Endothelial cell of umbilical vein (primary cell): ENCODE measurements around the gene GATA6. TPM values are rescaled to one million over a fixed set of nuclear protein-coding genes. Genes with fewer than 3 reads are reported as not detected.

Source experiments
- BruUV-seq: library from RNA; stranded (reverse); fragments of 400-500 nt; replicated peaks from 2 replicates; lab custom pipeline; 2021; lab: Mats Ljungman, UMichigan
- CTCF ChIA-PET: fragments of 300-600, 350-600 bp; sonication (Branson Sonifier 250); formaldehyde crosslinking; loops from one replicate; lab custom pipeline; 2021; ENCODE audit warnings: antibody characterized with exemption, inconsistent platforms; lab: Charles Lee
- POLR2A ChIA-PET: fragments of 300-600, 350-600 bp; sonication (Branson Sonifier 250); formaldehyde crosslinking; loops from one replicate; lab custom pipeline; 2021; ENCODE audit warnings: antibody characterized with exemption, inconsistent platforms; lab: Charles Lee
- DNase-seq: peaks from one replicate; pipeline ENCODE4 v3.0.0-alpha.2; 2011; ENCODE audit warnings: low read depth, low spot score
- FAIRE-seq: peaks from 2 replicates; lab custom pipeline; 2011; peaks lifted over from hg19 to GRCh38; lab: Jason Lieb, UNC
- H2AFZ ChIP-seq: 2 replicates; pipeline ENCODE4 v1.6.0; 2012; ENCODE audit warnings: low read depth, low read length, control low read depth, inconsistent platforms
- H3K27ac ChIP-seq: 2 replicates; pipeline ENCODE4 v1.5.1; 2011; ENCODE audit warnings: low read depth, mild to moderate bottlenecking, control low read depth, low read length, moderate library complexity; ENCODE audit not compliant: insufficient read depth
- H3K27me3 ChIP-seq, 2 experiments: 2 replicates each; pipeline versions ENCODE4 v1.6.0 to v1.6.1; 2011; ENCODE audit warnings: low read length in 2 of 2, mixed read lengths in 1 of 2; ENCODE audit not compliant: control insufficient read depth in 2 of 2, insufficient read depth in 2 of 2
- H3K36me3 ChIP-seq, 2 experiments: 2 replicates in 1 of 2; 3 replicates in 1 of 2; pipeline ENCODE4 v1.5.1; 2011; ENCODE audit warnings: low read length in 2 of 2, mild to moderate bottlenecking in 1 of 2, moderate library complexity in 1 of 2; ENCODE audit not compliant: control insufficient read depth in 2 of 2, insufficient read depth in 2 of 2; ENCODE audit errors: extremely low read depth in 1 of 2
- H3K4me1 ChIP-seq: 3 replicates; pipeline ENCODE4 v1.5.1; 2011; ENCODE audit warnings: mild to moderate bottlenecking, low read length; ENCODE audit not compliant: control insufficient read depth, insufficient read depth; ENCODE audit errors: extremely low read depth
- H3K4me2 ChIP-seq: 2 replicates; pipeline ENCODE4 v1.6.1; 2011; ENCODE audit warnings: low read length, control low read depth, mixed read lengths; ENCODE audit not compliant: insufficient read depth
- H3K4me3 ChIP-seq, 3 experiments: fragments of 200-600 bp in 1 of 3; sonication (generic), shearing (Covaris generic) in 1 of 3; replicated peaks in 1 of 3; 2 replicates each; pipeline ENCODE4 v1.5.1; 2011 to 2016; ENCODE audit warnings: control low read depth in 3 of 3, low read length in 3 of 3, mild to moderate bottlenecking in 2 of 3, inconsistent platforms in 1 of 3, low read depth in 1 of 3, moderate library complexity in 1 of 3; ENCODE audit not compliant: insufficient read depth in 1 of 3
- H3K79me2 ChIP-seq: 2 replicates; pipeline ENCODE4 v1.6.0; 2012; ENCODE audit warnings: low read length, inconsistent platforms; ENCODE audit not compliant: control insufficient read depth, insufficient read depth
- H3K9ac ChIP-seq: replicated peaks from 2 replicates; pipeline ENCODE3; 2011; ENCODE audit warnings: low read length, control low read depth; ENCODE audit not compliant: insufficient read depth; ENCODE audit errors: extremely low read depth
- H3K9me1 ChIP-seq: replicated peaks from 3 replicates; pipeline ENCODE4 v1.6.0; 2011; ENCODE audit warnings: mild to moderate bottlenecking, low read length; ENCODE audit not compliant: control insufficient read depth, insufficient read depth; ENCODE audit errors: extremely low read depth
- H3K9me3 ChIP-seq: replicated peaks from 2 replicates; pipeline ENCODE4 v1.5.1; 2012; ENCODE audit warnings: low read length, inconsistent platforms; ENCODE audit not compliant: control insufficient read depth, insufficient read depth
- H4K20me1 ChIP-seq: replicated peaks from 2 replicates; pipeline ENCODE3; 2011; ENCODE audit warnings: mild to moderate bottlenecking, low read length; ENCODE audit not compliant: control insufficient read depth, insufficient read depth; ENCODE audit errors: extremely low read depth
- CTCF ChIP-seq, 2 donors: IDR thresholded peaks; 1 replicate in 1 of 2; 2 replicates in 1 of 2; pipeline ENCODE4 v1.5.1; 2011; ENCODE audit warnings: low read length in 2 of 2, mild to moderate bottlenecking in 2 of 2, moderate library complexity in 2 of 2, control low read depth in 1 of 2, inconsistent platforms in 1 of 2, low read depth in 1 of 2; ENCODE audit not compliant: insufficient read depth in 1 of 2; ENCODE audit errors: extremely low read depth in 1 of 2
- EZH2 ChIP-seq: IDR thresholded peaks from 2 replicates; pipeline ENCODE4 v1.6.1; 2012; ENCODE audit warnings: borderline replicate concordance, low read depth, mild to moderate bottlenecking, moderate library complexity, low read length, inconsistent platforms; ENCODE audit not compliant: severe bottlenecking
- FOS ChIP-seq: IDR thresholded peaks from 2 replicates; pipeline ENCODE4 v1.6.1; 2011; ENCODE audit warnings: mild to moderate bottlenecking, low read length, moderate library complexity, borderline replicate concordance; ENCODE audit not compliant: insufficient read depth
- GATA2 ChIP-seq: IDR thresholded peaks from 2 replicates; pipeline ENCODE4 v1.7.0; 2011; ENCODE audit warnings: low read depth, mild to moderate bottlenecking, moderate library complexity, mixed read lengths, low read length; ENCODE audit not compliant: insufficient read length, insufficient read depth
- JUN ChIP-seq: IDR thresholded peaks from 2 replicates; pipeline ENCODE4 v1.6.1; 2011; ENCODE audit warnings: borderline replicate concordance, low read depth; ENCODE audit not compliant: insufficient read length, insufficient read depth
- MAX ChIP-seq: IDR thresholded peaks from 2 replicates; pipeline ENCODE4 v1.6.1; 2011; ENCODE audit not compliant: insufficient read depth, insufficient read length
- MYC ChIP-seq: IDR thresholded peaks from one replicate; pipeline ENCODE4 v1.6.1; 2011; ENCODE audit warnings: mild to moderate bottlenecking, low read depth, low read length
- POLR2A ChIP-seq: IDR thresholded peaks from 2 replicates; pipeline ENCODE4 v1.6.1; 2012; ENCODE audit warnings: low read depth, mild to moderate bottlenecking, control low read depth, low read length
- POLR2AphosphoS5 ChIP-seq: IDR thresholded peaks from 2 replicates; pipeline ENCODE4 v1.6.1; 2012; ENCODE audit warnings: low read depth, mild to moderate bottlenecking, control low read depth, low read length, moderate library complexity; ENCODE audit not compliant: insufficient read depth
- dilution Hi-C: fragments of 300-500 bp; cut with MboI; formaldehyde crosslinking; loops from one replicate; pipeline ENCODE4 v1.15.0; 2019; ENCODE audit warnings: low sequenced_read_pairs; ENCODE audit not compliant: extremely low pct_ligation_motif_present
- intact Hi-C: fragments of 100-400 bp; cut with micrococcal nuclease; formaldehyde crosslinking; loops from one replicate; pipeline ENCODE4 v1.10.0; 2022
- polyA plus RNA-seq, 4 experiments: library from polyadenylated mRNA; depleted of rRNA in 3 of 4; stranded (reverse) in 3 of 4; unstranded in 1 of 4; fragments of >200 nt; gene quantifications; 2 replicates each; pipeline versions ENCODE4 v1.2.1 to v1.2.3, GENCODE V29; 2011 to 2012; ENCODE audit warnings: missing spikeins in 1 of 4
- total RNA-seq: library from RNA; stranded (reverse); gene quantifications from 2 replicates; pipeline ENCODE4 v1.2.3, GENCODE V29; 2021

The GATA6 gene
- total and polyA plus RNA-seq, 2 donors (not counting 3 experiments of a cell fraction or from before 2014, with no cell fraction given), result 4.1 to 14.6 TPM

GRCh38 chr18:22228976-22229375 lies 59.6 kb downstream of the GATA6 start:
- Histone ChIP-seq H3K79me2 (no peaks in the 10 kb centered on the region), H3K4me2 (no peak overlapping the region), H2AFZ (no peak overlapping the region), H3K4me1 (peaks cover 5% of the 10 kb centered on the region), H3K36me3 (no peaks in the 10 kb centered on the region), H3K27me3 (peaks cover 0 to 4% of the 10 kb centered on the region in 2 experiments), H3K9me3 (no peaks in the 10 kb centered on the region), H3K27ac (no peak overlapping the region), H3K9me1 (no peaks in the 10 kb centered on the region), H3K4me3 (no peak overlapping the region), H3K9ac (no peak overlapping the region), H4K20me1 (no peaks in the 10 kb centered on the region)
- no peak for DNase-seq
- FAIRE-seq, result no peak
- CTCF ChIA-PET, result no interaction called here
- BruUV-seq, result no TSS peak
- POLR2A ChIA-PET, result no interaction called here
- TF ChIP-seq MAX (no peak), POLR2AphosphoS5 (no peak), MYC (no peak), GATA2 (no peak), POLR2A (no peak), CTCF (IDR thresholded peaks at IDR 0.05; ENCODE audit: extremely low read depth in 1 of 2, insufficient read depth in 1 of 2, low read depth in 1 of 2, low read length in 2 of 2) (no peak), EZH2 (no peak), JUN (no peak), FOS (no peak)
- dilution Hi-C loops (no loop called here), intact Hi-C loops (no loop called here)
